Brain pericyte (primary cell): ENCODE results near the gene RALGPS1.

Experiments
- DNase-seq: peaks from one replicate; pipeline ENCODE4 v3.0.0-alpha.2; 2012; ENCODE audit warnings: low read depth, low spot score

Gene RALGPS1

DNA sequence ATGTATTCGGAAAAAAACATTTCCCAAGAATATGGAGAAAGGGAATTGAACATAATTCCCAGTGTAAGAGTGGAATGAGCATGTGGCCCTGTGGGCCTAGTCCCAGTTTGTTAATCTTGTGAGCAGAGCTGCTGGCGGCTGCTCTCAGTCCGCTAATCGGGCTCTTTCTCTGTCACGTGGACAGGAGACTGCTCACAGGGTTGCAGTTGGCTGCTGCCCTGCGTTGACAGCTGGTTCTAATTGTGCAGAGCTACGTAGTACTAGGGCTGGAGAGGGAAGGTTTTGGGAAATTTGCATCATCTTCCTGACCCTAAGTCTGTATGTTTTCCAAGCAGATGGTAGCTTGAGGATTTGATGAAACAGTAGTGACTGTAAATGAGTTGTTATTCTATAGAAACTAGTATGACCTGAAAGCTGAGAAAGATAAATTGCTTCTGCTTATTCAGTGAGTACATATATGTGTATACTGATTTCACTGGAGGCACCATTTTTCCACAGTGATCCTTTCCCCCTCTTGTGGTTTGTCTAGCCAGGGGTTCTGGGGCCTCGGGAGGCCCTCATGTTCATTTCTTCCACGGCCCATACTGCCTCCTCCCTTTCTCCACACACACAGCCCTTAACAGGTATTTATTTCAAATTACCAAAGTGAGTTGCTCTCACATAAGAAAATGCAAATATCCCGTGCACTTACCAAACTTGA lies 107.2 kb downstream of the RALGPS1 start:
- DNase-seq: peak; percentile 96

- no peak for DNase-seq
Measured at GRCh38 chr9:127022913-127023660, 108.5 kb downstream of the RALGPS1 start.

GRCh38 chr9:127025042-127025441 lies 110.5 kb downstream of the RALGPS1 start:
- no peak for DNase-seq

DNA sequence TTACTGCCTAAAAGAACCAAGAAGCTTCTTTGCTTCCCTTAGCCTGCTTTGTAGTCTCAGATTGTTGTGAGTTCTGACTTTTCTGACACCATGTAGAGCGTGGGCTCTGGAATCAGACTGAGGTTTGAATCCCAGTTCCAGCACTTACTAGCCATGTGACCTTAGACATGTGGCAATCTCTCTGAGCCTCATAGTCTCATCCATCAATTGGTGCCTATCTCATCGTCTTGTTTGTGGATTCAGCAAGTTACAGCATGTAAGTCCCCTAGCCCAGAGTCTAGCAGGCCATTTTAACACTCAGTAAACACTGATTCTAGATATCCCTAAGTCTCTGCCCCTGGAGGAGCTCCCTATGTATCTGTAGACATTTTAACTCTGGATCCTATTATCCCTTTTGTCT lies 113.1 kb downstream of the RALGPS1 start:
- no peak for DNase-seq

- no peak for DNase-seq
Measured at GRCh38 chr9:127029548-127029947, 115.0 kb downstream of the RALGPS1 start.

- no peak for DNase-seq
Measured at GRCh38 chr9:127030814-127031740, 116.5 kb downstream of the RALGPS1 start.

GRCh38 chr9:127032256-127032655 lies 117.7 kb downstream of the RALGPS1 start:
- no peak for DNase-seq

DNA sequence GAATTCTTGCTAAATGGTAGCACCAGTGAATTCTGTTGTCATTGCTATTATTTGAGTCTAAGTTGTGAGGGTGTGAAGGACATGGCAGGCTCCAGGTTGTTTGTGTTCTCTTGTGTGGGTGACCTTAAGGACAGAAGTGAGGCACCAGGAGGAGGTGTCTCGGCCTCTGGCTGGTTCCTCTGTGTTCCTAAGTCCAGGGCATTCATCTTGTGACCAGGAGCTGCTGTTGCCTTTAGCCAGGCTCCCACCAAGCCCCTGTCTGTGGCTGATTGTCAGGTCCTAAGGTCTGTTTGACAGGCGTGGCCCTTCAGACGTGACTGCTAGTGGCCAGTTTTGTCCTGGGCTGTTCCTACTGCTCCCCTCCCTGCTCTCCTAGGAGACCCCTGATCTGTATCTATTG lies 118.5 kb downstream of the RALGPS1 start:
- no peak for DNase-seq

GRCh38 chr9:127033789-127034188 lies 119.2 kb downstream of the RALGPS1 start:
- DNase-seq: no peak

- no peak for DNase-seq
Measured at GRCh38 chr9:127034691-127035090, 120.1 kb downstream of the RALGPS1 start.

DNA sequence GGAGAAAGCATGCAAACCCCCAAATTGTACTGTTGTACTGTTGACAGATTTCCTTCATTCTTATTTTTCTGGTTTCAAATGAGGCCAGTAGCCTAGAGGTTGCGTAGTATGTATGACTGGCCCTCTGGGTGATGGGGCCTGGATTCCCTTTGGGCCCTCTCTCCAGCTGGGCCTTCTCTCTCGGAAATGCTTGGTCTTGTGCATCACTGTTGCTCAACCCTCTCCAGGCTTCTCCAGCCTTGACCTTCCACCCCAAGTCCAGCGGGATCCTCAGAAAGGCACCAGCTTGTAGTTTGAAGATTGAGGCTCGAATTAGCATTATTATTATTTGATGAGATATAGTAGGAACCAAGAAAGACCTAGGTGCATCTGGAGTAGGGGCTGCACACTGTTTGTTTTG lies 120.8 kb downstream of the RALGPS1 start:
- DNase-seq: no peak

GRCh38 chr9:127035948-127036347 lies 121.4 kb downstream of the RALGPS1 start:
- DNase-seq: no peak

GRCh38 chr9:127036437-127036836 lies 121.9 kb downstream of the RALGPS1 start:
- DNase-seq: no peak

DNA sequence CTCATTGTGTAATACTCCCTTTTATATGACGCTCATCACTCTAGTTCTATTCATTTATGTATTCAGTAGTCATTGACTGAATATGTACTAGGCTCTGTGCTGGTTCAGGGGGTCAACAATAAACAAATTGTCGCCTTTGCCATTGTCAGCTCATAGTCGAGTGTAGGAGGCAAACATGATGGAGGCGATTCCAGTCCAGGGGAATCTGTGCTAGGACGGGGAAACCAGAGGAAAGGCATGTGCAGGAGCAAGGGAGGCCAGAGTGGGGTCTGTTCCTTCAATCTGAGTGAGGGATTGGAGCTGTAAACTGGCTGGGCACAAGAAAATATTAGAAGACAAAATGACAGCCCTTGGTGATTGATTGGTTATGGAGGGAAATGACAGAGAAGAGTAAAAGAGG lies 123.9 kb downstream of the RALGPS1 start:
- no peak for DNase-seq

GRCh38 chr9:127039492-127039891 lies 124.9 kb downstream of the RALGPS1 start:
- no peak for DNase-seq

- DNase-seq: no peak
Measured at GRCh38 chr9:127045148-127045547, 130.6 kb downstream of the RALGPS1 start.

DNA sequence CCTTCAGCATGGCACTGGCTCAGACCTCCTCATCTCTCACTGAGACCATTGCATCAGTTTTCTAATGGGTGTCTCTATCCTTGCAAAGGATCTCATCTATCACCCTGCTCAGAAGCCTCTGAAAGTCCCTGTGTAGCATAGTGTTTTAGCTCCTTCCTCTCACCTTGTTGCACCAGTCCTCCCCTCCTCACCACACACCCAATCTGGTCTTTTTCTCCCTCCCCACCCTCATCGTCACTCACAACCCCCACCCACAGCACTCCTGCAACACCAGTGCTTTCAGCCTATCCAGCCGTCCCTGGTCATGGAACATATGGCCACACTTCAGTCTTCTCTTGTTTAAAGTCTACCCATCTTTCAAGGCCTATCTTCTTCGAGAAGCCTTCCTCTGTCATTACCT lies 133.4 kb downstream of the RALGPS1 start:
- no peak for DNase-seq

DNA sequence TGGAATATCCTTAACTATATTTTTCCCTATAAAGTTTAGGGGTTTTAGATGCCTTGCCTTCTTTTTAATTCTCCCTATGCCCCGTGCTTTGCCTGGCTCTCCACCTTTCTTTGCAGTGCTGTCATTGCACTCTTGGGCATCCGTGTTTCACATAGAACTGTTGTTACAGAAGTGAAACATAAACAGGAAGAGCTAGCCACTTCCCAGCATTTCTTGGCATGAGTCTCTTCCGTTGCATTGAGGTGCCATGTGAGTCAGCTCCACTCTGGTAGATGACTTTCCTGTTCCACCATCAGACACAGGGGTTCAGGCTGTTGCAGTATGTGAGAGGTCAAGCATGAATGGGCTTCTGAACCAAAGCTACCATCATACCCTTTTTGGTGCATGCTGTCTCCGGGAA lies 134.5 kb downstream of the RALGPS1 start:
- DNase-seq: peak; percentile 46

GRCh38 chr9:127049581-127049980 lies 135.0 kb downstream of the RALGPS1 start:
- DNase-seq: no peak

DNA sequence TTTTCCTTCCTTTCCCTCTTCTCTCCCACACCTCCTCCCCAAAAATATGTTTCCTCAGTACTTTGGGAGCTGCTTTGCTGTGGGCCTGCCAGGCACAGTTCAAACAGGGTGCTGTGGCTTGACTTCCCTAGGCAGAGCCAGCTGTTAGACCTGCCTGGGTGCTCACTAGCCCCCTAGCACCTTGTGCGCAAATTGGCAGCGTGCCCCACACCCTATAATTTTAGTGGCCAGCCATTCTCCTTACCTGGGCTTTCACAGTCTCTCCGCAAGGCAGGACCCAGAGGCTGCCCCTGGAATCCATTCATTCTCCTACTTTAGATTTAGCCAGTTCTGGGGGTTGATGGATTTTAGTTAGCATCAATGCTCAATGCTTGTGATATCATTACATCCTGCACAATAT lies 135.6 kb downstream of the RALGPS1 start:
- DNase-seq: no peak

GRCh38 chr9:127050591-127051001 lies 136.0 kb downstream of the RALGPS1 start:
- no peak for DNase-seq
